CD4-positive, CD25-positive, alpha-beta regulatory T cell (primary cell): ENCODE measurements around the gene RPL4. TPM values are rescaled to one million over a fixed set of nuclear protein-coding genes. Genes with fewer than 3 reads are reported as not detected.
A peak's percentile ranks its signal among the peaks of the same experiment; 100 is the strongest.
"Not testable (repeated sequence)": the region's sequence is repeated elsewhere in the genome, so short reads cannot be mapped to it uniquely, and the experiment has no call there.

Source experiments
- ATAC-seq, 2 donors: fragments of 150-1000 bp; cut with Tn5 transposase; one replicate each; pipeline ENCODE4 v1.10.0; 2021; ENCODE audit warnings: low read depth in 2 of 2, moderate number of reproducible peaks in 2 of 2, moderate library complexity in 1 of 2
- DNase-seq, 3 donors: peaks; one replicate each; pipeline versions ENCODE4 v3.0.0 to v3.0.0-alpha.2; 2012 to 2022; ENCODE audit warnings: mixed read lengths in 1 of 3
- H3K27ac ChIP-seq: one replicate; pipeline ENCODE4 v1.7.0; 2013; ENCODE audit warnings: mild to moderate bottlenecking, low read length; ENCODE audit not compliant: insufficient read depth, poor library complexity, severe bottlenecking
- H3K27me3 ChIP-seq: one replicate; pipeline ENCODE4 v1.7.0; 2013; ENCODE audit warnings: low read length; ENCODE audit not compliant: control insufficient read depth, insufficient read depth
- H3K36me3 ChIP-seq: one replicate; pipeline ENCODE4 v1.7.0; 2013; ENCODE audit warnings: mild to moderate bottlenecking, low read length, moderate library complexity; ENCODE audit not compliant: control insufficient read depth, insufficient read depth
- H3K4me1 ChIP-seq: 2 replicates; pipeline ENCODE4 v1.7.0; 2013; ENCODE audit warnings: mild to moderate bottlenecking, low read length; ENCODE audit not compliant: insufficient read depth, control insufficient read depth, poor library complexity, severe bottlenecking
- H3K4me3 ChIP-seq: one replicate; pipeline ENCODE4 v1.7.0; 2013; ENCODE audit warnings: low read depth, mild to moderate bottlenecking, low read length, moderate library complexity
- H3K9me3 ChIP-seq, 2 experiments: 1 replicate in 1 of 2; 2 replicates in 1 of 2; pipeline ENCODE4 v1.7.0; 2013; ENCODE audit warnings: low read length in 2 of 2, mild to moderate bottlenecking in 1 of 2, moderate library complexity in 1 of 2; ENCODE audit not compliant: control insufficient read depth in 2 of 2
- H3K27ac Mint-ChIP-seq, 3 donors: one replicate each; pipeline ENCODE4 v1.8.0; 2020 to 2022; ENCODE audit warnings: mild to moderate bottlenecking in 3 of 3, mixed read lengths in 3 of 3, moderate library complexity in 2 of 3
- H3K27me3 Mint-ChIP-seq: one replicate; pipeline ENCODE4 v1.8.0; 2022; ENCODE audit warnings: mild to moderate bottlenecking, mixed read lengths
- H3K36me3 Mint-ChIP-seq: one replicate; pipeline ENCODE4 v1.8.0; 2020; ENCODE audit warnings: mixed read lengths
- H3K4me1 Mint-ChIP-seq, 4 donors: one replicate each; pipeline ENCODE4 v1.8.0; 2020 to 2022; ENCODE audit warnings: mixed read lengths in 4 of 4, mild to moderate bottlenecking in 1 of 4
- H3K4me3 Mint-ChIP-seq, 4 donors: one replicate each; pipeline ENCODE4 v1.8.0; 2020 to 2022; ENCODE audit warnings: mild to moderate bottlenecking in 4 of 4, mixed read lengths in 4 of 4, moderate library complexity in 3 of 4
- H3K9me3 Mint-ChIP-seq, 7 donors: one replicate each; pipeline ENCODE4 v1.8.0; 2020 to 2022; ENCODE audit warnings: mixed read lengths in 7 of 7, mild to moderate bottlenecking in 3 of 7, moderate library complexity in 2 of 7
- polyA plus RNA-seq, 4 donors: library from polyadenylated mRNA; unstranded; fragments of 300-500 nt; fragmentation: Illumina TruSeq; gene quantifications; one replicate each; pipeline ENCODE4 v1.2.3, GENCODE V29; 2021
- total RNA-seq: library from RNA; stranded (reverse); gene quantifications from one replicate; pipeline ENCODE4 v1.2.3, GENCODE V29; 2022

RPL4 gene
- total and polyA plus RNA-seq, 5 donors from 2014 or later: 831 to 2,089 (median 1,298) TPM

DNA sequence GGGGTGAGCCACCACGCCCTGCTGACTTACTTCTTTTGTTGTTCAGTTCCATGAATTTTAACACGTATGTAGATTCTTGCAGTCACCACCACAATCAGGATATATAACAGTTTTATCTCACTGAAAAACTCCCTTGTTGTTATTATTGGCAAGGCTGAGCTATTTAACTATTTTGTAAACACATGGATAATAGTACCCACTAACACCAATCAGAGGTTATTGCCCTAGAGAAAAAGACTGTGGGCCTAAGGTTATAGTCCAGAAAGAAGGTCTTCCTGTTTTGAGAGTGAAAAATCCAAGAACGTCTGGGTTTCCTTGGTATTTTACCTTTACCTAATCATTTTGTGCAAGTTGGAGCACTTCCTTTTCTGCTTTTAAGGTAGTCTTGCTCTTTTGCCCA, 9.9 kb upstream of the RPL4 start:
- DNase-seq: no peak
- Histone ChIP-seq H3K27me3 (no peaks in the 10 kb centered on the region), H3K4me3 (no peak overlapping the region), H3K36me3 (peaks cover 12% of the 10 kb centered on the region), H3K27ac (no peak overlapping the region), H3K9me3 (no peaks in the 10 kb centered on the region), H3K4me1 (no peaks in the 10 kb centered on the region)
- Mint-ChIP-seq H3K4me3 (no peak overlapping the region), H3K36me3 (peaks cover 31% of the 10 kb centered on the region), H3K4me1 (peaks cover 0 to 4% (median 0%) of the 10 kb centered on the region in 4 donors), H3K9me3 (no peaks in the 10 kb centered on the region), H3K27ac (no peak overlapping the region), H3K27me3 (no peaks in the 10 kb centered on the region)
- ATAC-seq: no peak

DNA sequence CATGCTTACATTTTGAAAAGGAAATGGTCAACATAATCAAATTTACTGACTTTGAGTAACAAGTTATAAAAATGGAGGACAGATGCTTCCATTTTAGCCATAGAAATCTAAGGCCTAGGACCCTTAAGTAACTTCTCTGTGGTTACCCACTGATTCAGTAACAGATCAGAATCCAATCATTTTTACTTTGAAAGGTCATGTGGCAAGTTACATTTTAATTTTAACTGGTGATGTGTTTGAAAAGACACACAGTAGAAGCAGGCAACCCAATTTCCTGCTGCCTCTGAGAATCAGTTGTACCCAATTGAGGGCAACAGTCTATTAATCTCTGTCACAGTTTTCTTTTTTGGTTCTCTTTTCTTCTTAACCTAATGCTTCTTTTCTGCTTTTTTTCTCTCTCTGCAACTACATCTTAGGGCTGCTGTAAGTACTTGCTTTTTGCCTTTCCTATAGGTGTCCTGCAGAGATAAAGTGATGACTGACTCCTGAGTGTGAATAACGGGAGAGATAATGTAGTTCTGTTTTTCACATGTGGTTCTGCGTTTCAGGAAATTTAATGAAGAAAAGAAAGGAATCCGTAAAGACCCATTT, 3.7 kb upstream of the RPL4 start:
- Histone ChIP-seq H3K4me3 (no peak overlapping the region), H3K4me1 (peaks cover 7% of the 10 kb centered on the region), H3K27ac (no peak overlapping the region), H3K27me3 (no peaks in the 10 kb centered on the region), H3K9me3 (no peaks in the 10 kb centered on the region), H3K36me3 (peaks cover under 1% of the 10 kb centered on the region)
- ATAC-seq: no peak
- H3K27me3 Mint-ChIP-seq: peaks cover 8% of the 10 kb centered on the region
- H3K36me3 Mint-ChIP-seq: peaks cover 8% of the 10 kb centered on the region
- no peaks in the 10 kb centered on the region for H3K9me3 Mint-ChIP-seq
- H3K4me3 Mint-ChIP-seq: peak overlapping the region in 2 of 4 donors; percentile 59 to 77
- DNase-seq: peak in 1 of 3 donors; percentile 26
- H3K4me1 Mint-ChIP-seq: peaks cover 17 to 50% (median 29%) of the 10 kb centered on the region in 4 donors
- H3K27ac Mint-ChIP-seq: no peak overlapping the region

- Mint-ChIP-seq H3K9me3 (no peaks in the 10 kb centered on the region), H3K27me3 (peaks cover 8% of the 10 kb centered on the region), H3K27ac (peak overlapping the region; percentile 96 to 100 (median 99)), H3K4me3 (peak overlapping the region; percentile 98 to 100 (median 100)), H3K4me1 (peaks cover 19 to 62% (median 42%) of the 10 kb centered on the region in 4 donors), H3K36me3 (peaks cover 25% of the 10 kb centered on the region)
- Histone ChIP-seq H3K4me3 (peak overlapping the region; percentile 98), H3K27ac (peak overlapping the region; percentile 96), H3K4me1 (peaks cover 19% of the 10 kb centered on the region), H3K9me3 (no peaks in the 10 kb centered on the region), H3K27me3 (no peaks in the 10 kb centered on the region), H3K36me3 (peaks cover 26% of the 10 kb centered on the region)
- ATAC-seq (no peak), DNase-seq (no peak)
Observed at GRCh38 chr15:66505818-66506217, 1.2 kb upstream of the RPL4 start.

DNA sequence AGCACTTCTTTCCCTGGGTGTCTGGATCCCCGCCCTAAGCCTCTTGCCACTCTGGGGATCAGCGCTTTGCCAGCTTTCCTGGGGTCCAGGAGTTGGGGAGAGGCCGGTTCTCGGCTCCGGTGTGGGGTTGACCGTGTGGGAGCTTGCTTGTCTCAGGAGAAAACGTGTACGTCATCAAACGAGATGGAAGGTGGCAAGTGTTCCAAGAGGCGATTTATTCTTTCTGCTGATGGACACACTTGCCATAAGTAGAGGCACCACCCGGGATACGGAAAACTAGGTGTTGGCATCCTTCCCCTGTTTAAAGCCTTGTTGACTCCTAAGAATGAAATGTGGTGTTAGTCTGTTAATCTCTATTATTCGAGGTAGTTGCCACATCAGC, 766 bp upstream of the RPL4 start:
- Mint-ChIP-seq H3K27ac (peak overlapping the region; percentile 96 to 100 (median 99)), H3K27me3 (peaks cover 8% of the 10 kb centered on the region), H3K4me1 (peaks cover 19 to 62% (median 44%) of the 10 kb centered on the region in 4 donors), H3K4me3 (peak overlapping the region; percentile 98 to 100 (median 100)), H3K36me3 (peaks cover 29% of the 10 kb centered on the region), H3K9me3 (no peaks in the 10 kb centered on the region)
- no peaks in the 10 kb centered on the region for H3K27me3 ChIP-seq
- no peaks in the 10 kb centered on the region for H3K9me3 ChIP-seq
- peak overlapping the region; percentile 98 for H3K4me3 ChIP-seq
- peaks cover 19% of the 10 kb centered on the region for H3K4me1 ChIP-seq
- DNase-seq (no peak), ATAC-seq (no peak)
- H3K36me3 ChIP-seq: peaks cover 30% of the 10 kb centered on the region
- H3K27ac ChIP-seq: peak overlapping the region; percentile 96

GRCh38 chr15:66503780-66504562, 684 bp downstream of the RPL4 start:
- ATAC-seq (no peak), DNase-seq (no peak)
- Histone ChIP-seq H3K4me1 (peaks cover 19% of the 10 kb centered on the region), H3K36me3 (peaks cover 44% of the 10 kb centered on the region), H3K4me3 (peak overlapping the region; percentile 98), H3K27ac (peak overlapping the region; percentile 96), H3K9me3 (no peaks in the 10 kb centered on the region), H3K27me3 (no peaks in the 10 kb centered on the region)
- H3K36me3 Mint-ChIP-seq: peaks cover 38% of the 10 kb centered on the region
- peak overlapping the region; percentile 98 to 100 (median 100) for H3K4me3 Mint-ChIP-seq
- peaks cover 8% of the 10 kb centered on the region for H3K27me3 Mint-ChIP-seq
- H3K27ac Mint-ChIP-seq: peak overlapping the region; percentile 96 to 100 (median 99)
- no peaks in the 10 kb centered on the region for H3K9me3 Mint-ChIP-seq
- peaks cover 26 to 66% (median 45%) of the 10 kb centered on the region in 4 donors for H3K4me1 Mint-ChIP-seq

- peaks cover 39% of the 10 kb centered on the region for H3K36me3 Mint-ChIP-seq
- H3K36me3 ChIP-seq: peaks cover 51% of the 10 kb centered on the region
Observed at GRCh38 chr15:66503041-66503648, 1.5 kb downstream of the RPL4 start.

GRCh38 chr15:66502491-66502890, 2.2 kb downstream of the RPL4 start:
- peaks cover 28 to 74% (median 46%) of the 10 kb centered on the region in 4 donors for H3K4me1 Mint-ChIP-seq

More at GRCh38 chr15:66503041-66503648, 1.5 kb downstream of the RPL4 start:
- DNase-seq, H3K27me3 ChIP-seq, H3K27me3 Mint-ChIP-seq, H3K9me3 Mint-ChIP-seq, ATAC-seq, H3K9me3 ChIP-seq: not testable (repeated sequence)
- Mint-ChIP-seq H3K4me1 (peaks cover 28 to 73% (median 46%) of the 10 kb centered on the region in 4 donors), H3K27ac (peak overlapping the region in 2 of 3 donors; percentile 96 to 99), H3K4me3 (peak overlapping the region; percentile 98 to 100 (median 100))
- Histone ChIP-seq H3K4me3 (peak overlapping the region; percentile 98), H3K4me1 (peaks cover 23% of the 10 kb centered on the region), H3K27ac (peak overlapping the region; percentile 96)

More at GRCh38 chr15:66502491-66502890, 2.2 kb downstream of the RPL4 start:
- peaks cover 11% of the 10 kb centered on the region for H3K27me3 Mint-ChIP-seq
- ATAC-seq (no peak), DNase-seq (no peak)
- Histone ChIP-seq H3K36me3 (peaks cover 53% of the 10 kb centered on the region), H3K4me1 (peaks cover 27% of the 10 kb centered on the region), H3K4me3 (peak overlapping the region; percentile 98), H3K9me3 (no peaks in the 10 kb centered on the region), H3K27me3 (no peaks in the 10 kb centered on the region), H3K27ac (no peak overlapping the region)
- H3K36me3 Mint-ChIP-seq: peaks cover 46% of the 10 kb centered on the region
- H3K9me3 Mint-ChIP-seq: no peaks in the 10 kb centered on the region
- H3K4me3 Mint-ChIP-seq: peak overlapping the region; percentile 98 to 100 (median 100)
- H3K27ac Mint-ChIP-seq: peak overlapping the region; percentile 5 to 96 (median 33)
